ENCODE results near the gene FASTK. TPM values are rescaled to one million over a fixed set of nuclear protein-coding genes. Genes with fewer than 3 reads are reported as not detected.

The FASTK gene
- total and polyA plus RNA-seq, 5 experiments from 2014 or later, result 38.8 to 145 (median 63.6) TPM

- H3K4me1 Mint-ChIP-seq, result peaks cover 12 to 21% (median 15%) of the 10 kb centered on the region in 4 donors
- DNase-seq (peak in 1 of 10 donors; percentile 19), ATAC-seq (no peak)
- POLR2A ChIA-PET, result no interaction called here
- no peaks in the 10 kb centered on the region for H3K9me3 Mint-ChIP-seq
- H3K27ac Mint-ChIP-seq, result peak overlapping the region in 1 of 10 donors; percentile 41
- peaks cover 0 to 8% (median 0%) of the 10 kb centered on the region in 3 donors for H3K36me3 Mint-ChIP-seq
- H3K4me3 Mint-ChIP-seq, result no peak overlapping the region
- H3K27me3 Mint-ChIP-seq, result peaks cover 0 to 20% (median 4%) of the 10 kb centered on the region in 5 donors
These were observed 10.8 kb upstream of the FASTK start for GRCh38 chr7:151091431-151091830.

DNA sequence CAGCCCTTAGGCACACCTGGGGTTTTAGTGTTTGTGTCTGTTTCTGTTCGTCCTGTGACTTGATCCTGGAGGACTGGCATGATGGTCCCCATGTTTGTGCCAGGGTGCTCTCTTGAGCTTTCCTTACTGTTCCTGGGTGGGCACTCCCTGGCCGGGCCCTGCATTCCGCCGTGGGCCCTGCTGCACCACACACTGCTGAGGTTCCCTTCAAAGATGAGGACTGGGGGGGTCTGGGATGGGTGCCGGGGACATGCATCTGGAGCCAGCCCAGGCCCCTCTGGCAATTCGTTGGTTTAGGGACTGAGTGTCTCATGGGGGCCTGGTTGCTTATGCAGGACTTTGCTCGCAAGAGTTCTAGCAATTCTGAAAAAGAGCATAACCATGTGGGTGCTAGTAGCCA lies 10.4 kb upstream of the FASTK start:
- POLR2A ChIA-PET, result no interaction called here
- no peak for ATAC-seq
- DNase-seq, result no peak
- peaks cover 0 to 6% (median 0%) of the 10 kb centered on the region in 3 donors for H3K36me3 Mint-ChIP-seq
- H3K4me3 Mint-ChIP-seq, result no peak overlapping the region
- H3K9me3 Mint-ChIP-seq, result no peaks in the 10 kb centered on the region
- H3K27me3 Mint-ChIP-seq, result peaks cover 0 to 20% (median 4%) of the 10 kb centered on the region in 5 donors
- H3K27ac Mint-ChIP-seq, result peak overlapping the region in 1 of 10 donors; percentile 76
- peaks cover 12 to 21% (median 15%) of the 10 kb centered on the region in 4 donors for H3K4me1 Mint-ChIP-seq

GRCh38 chr7:151089893-151090730 lies 9.5 kb upstream of the FASTK start:
- Mint-ChIP-seq H3K36me3 (peaks cover 0 to 3% (median 0%) of the 10 kb centered on the region in 3 donors), H3K4me1 (peaks cover 17 to 28% (median 24%) of the 10 kb centered on the region in 4 donors)
- no peak for ATAC-seq

DNA sequence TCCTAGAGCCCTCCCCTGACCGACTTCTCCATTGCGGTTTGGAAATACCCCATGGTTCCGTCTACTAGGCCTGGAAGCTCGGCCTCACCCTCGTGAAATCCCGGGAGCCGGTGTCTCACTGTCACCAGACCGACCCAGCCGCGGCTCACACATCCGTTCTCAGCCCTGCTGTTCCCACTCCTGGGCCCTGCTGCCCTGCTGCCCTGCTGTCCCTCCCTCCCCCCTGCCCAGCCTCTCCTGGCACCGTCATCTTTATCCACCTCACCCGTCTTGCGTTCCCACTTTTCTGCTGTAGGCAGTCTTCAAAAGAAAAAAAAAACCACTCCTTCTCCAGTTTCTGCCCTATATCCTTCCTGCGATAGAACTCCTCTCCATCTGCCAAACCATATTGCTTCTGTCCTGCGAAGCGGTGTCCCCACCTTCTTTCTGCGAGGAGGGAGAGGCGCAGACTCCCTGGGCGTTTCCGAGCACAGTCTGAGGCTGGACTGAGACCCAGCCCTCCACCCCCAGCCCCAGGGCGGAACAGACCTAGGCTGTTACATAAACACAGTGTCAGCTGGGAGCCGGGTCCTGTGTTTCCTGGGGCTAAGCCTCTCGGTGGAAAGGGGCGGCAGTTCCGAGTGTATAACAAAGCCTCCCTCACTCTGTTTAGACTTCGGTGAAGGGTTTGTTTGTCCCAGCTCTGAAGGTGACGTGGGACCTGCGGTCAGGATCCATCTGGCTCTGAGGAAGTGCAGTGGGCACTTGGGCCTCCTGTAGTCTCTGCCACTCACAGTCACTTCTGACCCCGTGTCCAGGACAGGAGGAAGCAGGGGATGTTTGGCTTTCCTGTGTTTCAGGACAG lies 8.5 kb upstream of the FASTK start:
- Mint-ChIP-seq H3K4me3 (peak overlapping the region; percentile 24 to 81 (median 63)), H3K27me3 (peaks cover 0 to 36% (median 10%) of the 10 kb centered on the region in 5 donors), H3K9me3 (no peaks in the 10 kb centered on the region), H3K36me3 (peaks cover 0 to 3% (median 0%) of the 10 kb centered on the region in 3 donors), H3K27ac (peak overlapping the region in 5 of 10 donors; percentile 0 to 91 (median 70)), H3K4me1 (peaks cover 22 to 33% (median 31%) of the 10 kb centered on the region in 4 donors)
- DNase-seq (peak in 3 of 10 donors; percentile 13 to 43 (median 17)), ATAC-seq (no peak)
- POLR2A ChIA-PET, result interaction anchor here (0.6 to 1.0 kb wide), 3 partner anchors 8 to 163 kb away, joined by 3 to 4 read pairs (median 3); partner anchors contain the start of gene FASTK

More at GRCh38 chr7:151089893-151090730, 9.5 kb upstream of the FASTK start:
- peak overlapping the region in 3 of 10 donors; percentile 34 to 91 (median 70) for H3K27ac Mint-ChIP-seq
- POLR2A ChIA-PET, result interaction anchor here (0.6 to 0.7 kb wide), 2 partner anchors 42 to 162 kb away, joined by 3 to 6 read pairs; partner anchors contain the start of gene ASIC3
- DNase-seq, result peak in 1 of 10 donors; percentile 14
- H3K4me3 Mint-ChIP-seq, result peak overlapping the region in 1 of 10 donors; percentile 4
- H3K27me3 Mint-ChIP-seq, result peaks cover 0 to 28% (median 6%) of the 10 kb centered on the region in 5 donors
- no peaks in the 10 kb centered on the region for H3K9me3 Mint-ChIP-seq

GRCh38 chr7:151088019-151088855 lies 7.6 kb upstream of the FASTK start:
- POLR2A ChIA-PET, result interaction anchor here (0.8 to 1.4 kb wide), 3 partner anchors 8 to 80 kb away, joined by 3 to 4 read pairs (median 3); partner anchors contain the start of gene FASTK
- DNase-seq, result peak in 1 of 10 donors; percentile 17
- peak overlapping the region; percentile 58 to 92 (median 76) for H3K4me3 Mint-ChIP-seq
- peak overlapping the region in 9 of 10 donors; percentile 29 to 87 (median 63) for H3K27ac Mint-ChIP-seq
- peaks cover 22 to 36% (median 34%) of the 10 kb centered on the region in 4 donors for H3K4me1 Mint-ChIP-seq
- H3K27me3 Mint-ChIP-seq, result peaks cover 0 to 36% (median 10%) of the 10 kb centered on the region in 5 donors
- H3K36me3 Mint-ChIP-seq, result peaks cover 0 to 3% (median 0%) of the 10 kb centered on the region in 3 donors
- H3K9me3 Mint-ChIP-seq, result no peaks in the 10 kb centered on the region
- ATAC-seq, result no peak

- peaks cover 0 to 36% (median 10%) of the 10 kb centered on the region in 5 donors for H3K27me3 Mint-ChIP-seq
- H3K27ac Mint-ChIP-seq, result peak overlapping the region in 8 of 10 donors; percentile 9 to 90 (median 76)
- peaks cover 26 to 42% (median 40%) of the 10 kb centered on the region in 4 donors for H3K4me1 Mint-ChIP-seq
- POLR2A ChIA-PET, result interaction anchor here (0.6 to 1.4 kb wide), 2 partner anchors 35 to 79 kb away, joined by 3 read pairs; no protein-coding TSS in a partner anchor
- H3K9me3 Mint-ChIP-seq, result no peaks in the 10 kb centered on the region
- DNase-seq (peak in 3 of 10 donors; percentile 28 to 40 (median 38)), ATAC-seq (peak; percentile 15 to 19)
- peaks cover 0 to 3% (median 0%) of the 10 kb centered on the region in 3 donors for H3K36me3 Mint-ChIP-seq
- H3K4me3 Mint-ChIP-seq, result peak overlapping the region; percentile 78 to 94 (median 89)
These were observed 6.8 kb upstream of the FASTK start for GRCh38 chr7:151087245-151088018.

DNA sequence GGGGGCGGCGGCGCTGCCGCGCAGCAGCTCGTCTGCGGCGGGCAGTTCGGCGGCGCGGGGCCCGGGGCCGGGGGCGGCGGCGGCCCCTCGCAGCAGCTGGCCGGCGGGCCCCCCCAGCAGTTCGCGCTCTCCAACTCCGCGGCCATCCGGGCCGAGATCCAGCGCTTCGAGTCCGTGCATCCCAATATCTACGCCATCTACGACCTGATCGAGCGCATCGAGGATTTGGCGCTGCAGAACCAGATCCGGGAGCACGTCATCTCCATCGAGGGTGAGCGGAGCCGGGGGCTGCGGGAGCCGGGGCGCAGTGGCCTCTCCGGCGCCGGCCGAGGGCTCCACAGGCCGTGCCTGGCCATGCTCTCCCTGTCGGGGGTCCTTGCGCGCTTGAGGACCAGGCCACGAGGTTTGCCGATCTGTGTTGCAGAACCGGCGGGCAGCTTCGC lies 6.2 kb upstream of the FASTK start:
- peaks cover 26 to 48% (median 43%) of the 10 kb centered on the region in 4 donors for H3K4me1 Mint-ChIP-seq

DNA sequence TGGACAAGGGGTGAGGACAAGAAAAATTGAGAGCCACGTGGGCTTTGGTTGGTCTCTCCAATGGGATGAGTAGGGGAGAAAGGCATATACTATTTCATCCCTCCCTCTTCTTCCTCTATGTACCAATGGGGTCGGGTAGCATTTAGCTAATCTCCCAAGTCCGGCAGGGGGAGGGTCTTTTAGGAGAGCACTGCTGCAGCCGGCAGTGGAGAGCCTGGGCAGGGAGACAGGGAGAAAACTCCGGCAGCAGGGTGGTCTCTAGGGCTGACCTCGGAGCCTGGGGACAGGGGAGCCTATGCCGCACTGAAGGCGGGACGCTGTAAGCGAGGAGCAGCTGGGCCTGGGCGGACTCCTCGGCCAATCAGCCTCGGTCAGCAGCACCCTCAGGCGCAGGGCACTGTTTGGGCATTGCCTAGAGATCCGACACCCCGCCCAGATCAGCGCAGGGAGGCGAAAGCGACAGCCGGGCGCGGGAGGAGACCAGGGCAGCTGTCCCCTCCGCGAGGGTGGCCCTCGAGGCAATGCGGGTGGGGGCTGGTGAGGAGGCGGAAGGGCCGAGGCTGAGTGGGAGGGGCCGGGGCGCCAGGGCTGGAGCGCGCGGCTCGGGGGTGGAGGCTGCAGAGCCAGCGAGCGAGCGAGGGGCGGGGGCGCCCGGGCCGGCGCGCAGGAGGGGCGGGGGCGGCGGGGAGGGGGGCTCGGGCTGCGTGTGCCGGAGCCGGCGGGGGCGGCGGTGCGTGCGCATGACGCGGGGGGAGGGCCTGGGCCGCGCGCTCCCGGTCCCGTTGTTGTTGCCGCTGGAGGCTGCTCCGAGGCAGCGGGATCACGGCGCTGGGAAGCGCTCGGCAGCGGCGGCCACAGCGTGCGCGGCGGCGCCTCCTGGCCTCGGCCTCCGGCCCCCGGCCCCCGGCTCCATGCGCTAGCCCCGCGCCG lies 5.3 kb upstream of the FASTK start, which contains the start of gene AGAP3:
Gene AGAP3, plus strand, starts transcription at position 785 of the 930 bp plus-strand sequence. CDS start 267 bp downstream, outside the sequence.
- ATAC-seq, result peak in 1 of 2 donors; percentile 11
- H3K9me3 Mint-ChIP-seq, result no peaks in the 10 kb centered on the region
- peaks cover 0 to 3% (median 0%) of the 10 kb centered on the region in 3 donors for H3K36me3 Mint-ChIP-seq
- peaks cover 26 to 50% (median 46%) of the 10 kb centered on the region in 4 donors for H3K4me1 Mint-ChIP-seq
- peak in 9 of 10 donors; percentile 24 to 70 (median 45) for DNase-seq
- H3K27me3 Mint-ChIP-seq, result peaks cover 0 to 36% (median 10%) of the 10 kb centered on the region in 5 donors
- peak within 1 kb of the TSS; percentile 81 to 94 (median 90) for H3K4me3 Mint-ChIP-seq
- H3K27ac Mint-ChIP-seq, result peak within 1 kb of the TSS; percentile 64 to 95 (median 88)
- POLR2A ChIA-PET, result interaction anchor here (5.1 kb wide), 1 partner anchor 28 kb away, joined by 23 read pairs; the partner anchor contains the start of genes CDK5 and SLC4A2

More for the DNA sequence above, 6.2 kb upstream of the FASTK start:
- Mint-ChIP-seq H3K4me3 (peak overlapping the region; percentile 78 to 94 (median 89)), H3K36me3 (peaks cover 0 to 3% (median 0%) of the 10 kb centered on the region in 3 donors), H3K27ac (peak overlapping the region in 9 of 10 donors; percentile 48 to 90 (median 85)), H3K27me3 (peaks cover 0 to 36% (median 10%) of the 10 kb centered on the region in 5 donors), H3K9me3 (no peaks in the 10 kb centered on the region)
- POLR2A ChIA-PET, result interaction anchor here (0.6 to 5.1 kb wide), 3 partner anchors 29 to 78 kb away, joined by 3 to 23 read pairs (median 3); partner anchors contain the start of genes CDK5 and SLC4A2
- DNase-seq (peak in 1 of 10 donors; percentile 38), ATAC-seq (peak in 1 of 2 donors; percentile 6)

DNA sequence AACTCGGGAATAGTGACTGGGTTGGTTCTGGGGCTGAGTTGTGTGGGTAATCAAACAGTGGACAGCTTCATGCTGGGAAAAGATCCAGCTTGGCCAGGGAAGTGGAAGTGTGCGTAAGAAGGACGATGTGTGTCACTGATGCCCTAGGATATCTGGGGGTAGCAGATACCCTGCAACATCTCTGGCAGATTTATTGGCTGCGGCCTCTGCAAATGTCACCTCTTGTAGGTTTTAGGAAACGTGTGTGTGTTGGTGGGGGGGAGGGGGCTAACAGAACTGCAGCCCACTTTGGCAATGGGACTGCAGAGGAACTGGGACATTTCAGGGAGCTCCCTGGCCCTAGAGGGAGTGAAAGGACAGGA lies 4.7 kb upstream of the FASTK start:
- POLR2A ChIA-PET, result interaction anchor here (5.1 kb wide), 1 partner anchor 27 kb away, joined by 23 read pairs; the partner anchor contains the start of genes CDK5 and SLC4A2
- DNase-seq (peak in 1 of 10 donors; percentile 14), ATAC-seq (no peak)
- Mint-ChIP-seq H3K27me3 (peaks cover 0 to 35% (median 10%) of the 10 kb centered on the region in 5 donors), H3K27ac (peak overlapping the region; percentile 64 to 95 (median 88)), H3K4me1 (peaks cover 26 to 50% (median 47%) of the 10 kb centered on the region in 4 donors), H3K9me3 (no peaks in the 10 kb centered on the region), H3K36me3 (peaks cover 0 to 3% (median 0%) of the 10 kb centered on the region in 3 donors), H3K4me3 (peak overlapping the region; percentile 69 to 90 (median 80))

Measured in naive thymus-derived CD8-positive, alpha-beta T cell (primary cell).